ENCODE results near the gene PYGM.

GRCh38 chr11:64741375-64742086, 18.2 kb downstream of the PYGM start:
- TF ChIP-seq POLR2AphosphoS5 (IDR thresholded peaks at IDR 0.05; ENCODE audit: low read depth, low read length) = no peak
- no peak for TF ChIP-seq SIN3A (IDR thresholded peaks at IDR 0.05; ENCODE audit: borderline replicate concordance, insufficient read depth, low read length)
- TF ChIP-seq REST (IDR thresholded peaks at IDR 0.05; ENCODE audit: insufficient read depth in 1 of 2, low read depth in 2 of 2, low read length in 2 of 2) = no peak

Data from PFSK-1 (cell line).